GM19099 (cell line): ENCODE results near the gene YLPM1.

Experiments used
- POLR2A ChIP-seq: IDR thresholded peaks from 3 replicates; pipeline ENCODE4 v1.6.1; 2011; ENCODE audit warnings: low read depth; ENCODE audit not compliant: insufficient read length; ENCODE audit errors: extremely low read depth

Gene YLPM1

DNA sequence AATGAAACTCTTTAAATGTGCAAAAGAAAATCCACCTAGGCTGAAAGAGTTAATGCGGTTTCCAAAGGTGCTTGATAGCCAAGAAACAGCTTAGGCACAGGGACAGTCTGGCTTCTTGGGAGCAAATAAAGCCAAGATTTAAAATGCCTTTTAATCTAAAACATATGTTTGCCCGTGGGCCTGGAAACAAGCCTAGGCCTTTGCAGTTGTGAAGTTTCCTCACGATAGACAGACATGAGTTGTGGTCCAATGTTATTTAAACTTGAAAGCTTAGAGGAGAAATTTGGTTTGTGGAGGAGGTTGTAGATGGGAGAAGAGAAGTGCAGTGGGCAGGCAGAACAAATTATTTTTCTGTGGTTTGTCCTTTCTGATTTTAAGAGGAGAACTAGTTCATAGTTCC, 83.1 kb downstream of the YLPM1 start:
- TF ChIP-seq POLR2A: no peak

DNA sequence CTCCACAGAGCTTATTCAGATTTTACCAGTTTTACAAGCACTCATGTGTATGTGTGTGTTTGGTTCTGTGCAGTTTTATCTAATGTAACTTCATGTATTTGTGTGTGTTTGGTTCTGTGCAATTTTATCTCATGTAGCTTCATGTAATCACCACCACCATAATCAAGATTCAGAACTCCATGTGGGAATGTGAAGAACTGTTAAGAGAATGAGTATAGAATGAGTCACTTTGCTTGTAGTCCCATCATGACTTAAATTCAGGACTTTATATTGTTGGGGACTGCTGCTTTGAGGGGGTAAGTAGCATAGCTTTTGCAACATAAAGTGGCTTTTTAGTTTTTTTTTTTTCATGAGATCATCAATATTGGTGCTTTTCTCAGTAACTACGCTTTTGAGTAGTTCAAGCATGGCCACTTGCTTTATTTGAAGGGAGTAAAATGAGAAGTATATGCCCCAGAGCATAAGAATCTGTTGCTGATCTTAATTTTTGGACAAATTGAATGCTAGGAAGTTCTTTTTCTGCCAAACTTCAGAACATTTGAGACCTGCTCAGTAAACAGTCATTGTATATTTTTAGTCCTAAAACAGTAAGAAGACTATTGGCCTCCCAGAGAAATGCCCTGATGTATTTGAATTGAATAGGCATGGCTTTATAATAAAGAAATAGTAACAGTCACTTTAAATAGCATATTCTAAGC, 84.0 kb downstream of the YLPM1 start:
- no peak for TF ChIP-seq POLR2A

DNA sequence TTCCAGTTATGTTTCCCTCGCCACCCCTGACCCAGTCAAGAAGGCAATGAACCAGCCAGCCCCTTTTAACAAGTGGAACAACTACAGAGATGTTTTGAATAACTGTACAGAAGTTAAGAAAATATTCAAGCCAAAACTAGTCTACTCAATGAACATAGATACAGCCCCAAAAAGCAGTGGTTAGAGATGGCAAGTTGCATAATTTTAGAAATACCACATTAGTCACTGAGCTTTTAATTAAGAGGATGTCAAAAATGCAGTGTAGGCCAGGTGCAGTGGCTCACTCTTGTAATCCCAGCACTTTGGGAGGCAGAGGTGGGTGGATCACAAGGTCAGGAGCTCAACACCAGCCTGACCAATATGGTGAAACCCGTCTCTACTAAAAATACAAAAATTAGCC, 85.7 kb downstream of the YLPM1 start:
- TF ChIP-seq POLR2A: no peak

DNA sequence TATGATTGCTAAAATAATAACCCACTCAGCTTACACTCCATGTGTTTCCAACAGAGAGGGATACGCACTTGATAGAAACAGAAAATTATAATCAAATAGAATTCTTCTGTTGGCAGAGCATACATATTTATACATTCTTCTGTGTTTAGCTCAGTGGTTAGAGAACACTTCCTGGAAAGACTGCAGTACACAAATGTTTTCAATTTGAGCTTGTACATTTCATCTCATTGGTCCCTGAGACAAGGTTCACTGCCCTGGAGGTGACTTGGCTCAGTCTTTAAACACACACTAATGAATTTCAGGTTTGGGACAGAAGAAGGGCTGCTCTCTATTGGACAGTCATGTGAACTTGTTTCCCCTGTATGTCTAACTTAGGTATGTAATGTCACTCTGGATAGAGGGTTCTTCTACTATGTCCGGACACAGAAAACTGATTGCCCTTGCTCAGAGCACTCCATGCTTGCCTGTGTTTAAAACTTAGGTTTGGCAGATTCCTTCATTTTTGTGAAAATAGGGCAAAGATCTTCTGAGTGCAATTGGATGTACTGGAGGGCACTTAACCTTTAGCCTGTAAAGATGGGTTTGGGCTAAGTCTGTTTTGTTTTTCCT, 89.9 kb downstream of the YLPM1 start:
- no peak for TF ChIP-seq POLR2A

DNA sequence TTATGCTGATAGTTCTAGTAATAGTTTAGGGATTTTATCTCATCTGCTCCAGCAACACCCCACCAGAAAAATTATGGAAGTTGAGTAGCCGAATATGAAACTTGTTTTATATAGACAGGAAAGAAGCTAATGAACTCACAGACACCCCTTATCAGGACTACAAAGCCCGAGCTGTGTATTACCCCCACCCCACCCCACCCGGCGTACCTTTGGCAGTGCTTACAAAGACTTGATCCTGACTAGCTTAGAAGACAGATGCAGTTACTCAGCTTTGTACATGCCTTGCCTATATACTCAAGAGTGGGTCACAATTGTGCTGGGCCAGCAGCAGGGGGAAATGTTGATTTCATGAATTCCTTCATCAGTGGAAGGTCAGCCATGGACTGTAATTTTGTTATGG, 90.5 kb downstream of the YLPM1 start:
- TF ChIP-seq POLR2A: no peak

DNA sequence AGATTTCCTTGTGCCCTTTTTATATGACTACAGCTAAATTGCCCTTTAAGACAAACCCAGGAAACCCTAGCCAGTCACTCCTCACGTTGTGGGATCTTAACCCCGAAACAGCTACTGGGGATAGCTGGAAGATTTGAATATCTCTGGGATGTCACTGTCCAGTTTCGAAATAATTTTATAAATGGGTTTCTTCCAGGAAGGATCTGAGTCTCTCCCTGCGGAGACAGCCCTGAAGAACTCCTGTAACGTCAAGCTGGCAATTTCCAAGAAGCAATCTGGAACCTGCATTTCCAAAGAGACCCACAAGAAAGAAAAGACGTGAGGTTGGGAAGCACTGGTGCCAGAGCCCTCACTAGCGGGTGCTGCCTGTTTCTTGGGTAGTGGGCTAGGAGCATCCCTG, 91.9 kb downstream of the YLPM1 start:
- TF ChIP-seq POLR2A: no peak

DNA sequence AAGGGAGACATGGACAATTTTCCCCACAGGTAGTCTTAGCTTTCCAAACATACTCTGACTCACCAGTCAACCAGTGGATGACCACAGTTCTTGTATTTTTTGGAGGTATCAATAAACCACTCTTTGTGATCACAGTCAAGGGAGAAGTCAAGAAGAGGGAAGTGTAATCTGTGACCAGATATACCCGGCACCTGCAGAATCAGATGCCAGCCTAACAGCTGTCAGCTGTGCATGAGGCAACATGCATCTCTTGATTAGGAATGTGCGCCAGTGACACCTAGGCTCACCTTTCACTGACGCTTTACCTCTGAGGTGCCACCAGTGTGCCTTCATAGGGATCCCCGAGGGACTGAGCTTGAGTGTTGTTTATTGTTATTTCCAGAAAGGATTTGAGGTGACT, 92.8 kb downstream of the YLPM1 start:
- no peak for TF ChIP-seq POLR2A

DNA sequence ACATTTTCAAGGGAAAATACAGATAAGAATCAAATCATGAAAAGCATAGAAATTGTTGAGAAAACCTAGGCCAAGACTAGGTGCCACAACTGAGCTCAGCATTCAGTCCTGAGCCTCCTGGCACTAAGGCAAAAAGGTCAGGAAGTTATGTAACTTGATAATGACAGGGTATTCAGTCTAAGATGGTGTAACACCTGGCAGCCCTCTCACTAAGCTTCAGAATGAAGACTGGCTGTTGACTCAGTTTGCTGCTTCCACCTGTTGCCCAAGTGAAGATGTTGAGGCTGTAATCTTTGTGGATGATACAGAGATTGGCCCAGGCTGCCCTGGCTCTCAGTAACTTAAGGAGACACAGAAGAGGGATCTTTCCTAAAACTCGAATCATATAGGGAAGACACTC, 93.2 kb downstream of the YLPM1 start:
- TF ChIP-seq POLR2A: no peak

DNA sequence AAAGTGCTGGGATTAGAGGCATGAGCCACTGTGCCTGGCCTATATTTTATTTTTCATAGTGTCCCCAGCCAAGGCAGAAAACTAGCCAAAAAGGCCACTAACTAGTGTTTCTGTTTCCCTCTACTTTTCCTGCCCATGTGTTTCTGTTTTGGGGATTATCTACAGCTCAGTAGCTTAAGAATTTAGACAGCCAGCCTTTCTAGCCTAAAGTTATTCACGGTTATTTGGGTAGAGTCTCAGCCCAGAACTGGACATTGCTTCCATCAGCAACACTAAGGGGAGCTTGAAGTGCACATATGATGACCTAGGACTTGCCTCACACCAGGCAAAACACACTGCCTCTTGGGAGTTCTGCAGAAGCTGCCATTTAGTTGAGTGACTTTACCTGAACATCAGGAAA, 94.9 kb downstream of the YLPM1 start:
- TF ChIP-seq POLR2A: no peak

DNA sequence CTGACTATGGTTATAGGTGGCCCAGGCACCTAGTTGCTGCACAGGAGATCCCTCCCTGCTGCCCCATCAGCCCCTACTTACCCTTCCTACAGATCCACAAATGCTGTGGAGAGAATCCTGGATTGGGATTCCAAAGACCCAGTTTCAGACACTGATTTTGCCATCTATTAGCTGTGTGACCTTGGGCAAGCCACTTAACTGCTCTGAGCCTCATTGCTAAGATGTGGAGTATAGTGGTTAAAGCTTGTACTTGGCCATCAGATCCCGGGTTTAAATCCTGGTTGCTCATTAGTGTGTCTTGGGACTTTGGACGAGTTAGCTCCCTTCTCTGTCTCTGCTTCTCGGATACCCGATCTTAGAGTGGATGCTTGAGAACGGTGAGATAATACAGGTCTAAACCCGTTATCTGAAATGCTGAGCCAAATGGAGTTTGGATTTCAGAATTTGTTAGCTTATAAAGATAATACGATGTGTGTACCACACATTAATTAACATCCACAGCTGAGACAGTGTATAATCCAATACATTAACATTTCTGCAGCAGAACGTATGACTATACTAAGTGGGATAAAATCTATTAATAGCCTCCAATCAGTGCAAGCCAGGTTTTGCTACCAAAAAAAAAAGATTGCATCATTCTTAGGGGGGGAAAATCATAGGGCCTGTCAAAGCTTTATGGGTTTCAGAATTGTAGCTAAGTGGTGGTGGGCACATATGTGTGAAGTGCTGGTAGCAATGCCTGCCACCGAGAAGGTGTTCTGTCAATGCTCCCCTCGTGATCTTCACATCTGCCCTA, 96.8 kb downstream of the YLPM1 start:
- no peak for TF ChIP-seq POLR2A

DNA sequence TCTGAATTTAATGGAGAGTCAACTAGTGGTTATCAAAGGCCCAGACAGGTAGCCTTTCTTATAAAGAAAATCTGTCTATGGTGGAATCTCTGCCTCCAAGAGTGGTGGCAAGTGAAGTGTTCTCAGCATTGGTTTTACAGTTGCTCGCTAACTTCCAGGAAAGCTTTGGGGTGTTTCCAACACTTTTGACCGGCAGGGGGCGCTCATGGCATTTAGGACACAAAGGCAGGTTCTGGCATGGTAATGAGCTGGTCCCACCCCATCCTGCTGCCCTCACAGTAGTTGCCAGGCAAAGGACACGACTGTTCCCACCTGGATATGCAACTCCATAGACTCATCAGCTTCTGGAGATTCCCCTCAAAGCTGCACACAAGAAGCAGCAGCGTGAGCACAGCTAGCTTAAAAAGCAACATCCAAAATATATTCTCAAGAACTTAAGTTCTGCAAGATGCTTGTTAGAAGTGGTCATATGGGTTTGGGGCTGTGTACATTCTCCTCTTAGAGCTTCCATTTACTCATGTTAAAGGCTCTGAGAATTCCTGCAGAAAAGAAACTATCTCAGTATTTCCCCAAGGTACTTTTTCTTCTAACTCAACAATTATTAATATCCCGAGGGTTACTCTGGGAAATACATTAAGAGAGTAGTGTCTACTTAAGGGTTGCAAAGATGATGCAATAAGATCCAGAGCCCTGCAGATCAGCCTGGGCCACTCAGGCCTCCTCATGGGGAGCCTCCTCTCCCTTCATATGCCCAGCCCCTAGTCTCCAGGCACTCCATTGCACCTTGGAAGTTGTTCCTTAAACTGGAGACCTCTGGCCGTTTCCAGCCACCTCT, 98.0 kb downstream of the YLPM1 start:
- TF ChIP-seq POLR2A: no peak

DNA sequence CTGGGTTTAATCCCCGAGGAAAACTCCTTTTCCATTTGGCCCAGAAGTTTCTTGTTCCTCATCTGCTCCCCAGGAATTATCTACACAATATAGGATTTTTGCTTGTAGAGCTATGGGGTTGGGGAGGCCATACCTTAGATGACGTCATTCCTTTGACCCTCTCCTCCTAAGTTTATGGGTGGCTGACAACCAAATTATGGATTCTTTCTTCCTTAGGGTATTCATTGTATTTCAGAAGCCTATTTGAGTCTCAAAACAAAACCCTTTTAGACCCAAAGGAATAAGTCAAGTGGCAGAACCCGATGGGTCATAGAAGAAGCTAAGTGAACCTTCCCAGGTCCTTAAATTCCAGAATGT, 98.6 kb downstream of the YLPM1 start:
- no peak for TF ChIP-seq POLR2A

DNA sequence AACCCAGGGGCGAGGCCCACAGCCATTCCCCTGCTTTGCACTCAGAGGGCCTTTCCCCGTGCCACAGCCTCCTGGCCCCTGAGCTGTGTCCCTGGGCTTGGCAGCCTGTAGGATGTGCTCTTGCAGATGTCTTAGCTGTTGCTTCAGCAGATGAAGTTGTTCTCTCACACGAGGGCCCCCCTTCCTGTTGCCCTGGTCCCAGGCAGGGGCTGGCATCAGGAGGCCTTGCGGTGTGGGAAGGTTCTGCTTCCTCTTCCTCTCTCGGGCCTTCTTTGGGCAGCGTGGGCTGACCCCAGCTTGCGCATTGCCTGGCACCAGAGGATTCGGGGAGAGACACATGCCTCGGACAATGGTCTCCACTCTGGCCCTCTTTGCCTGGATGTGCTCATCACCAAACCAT, 100.2 kb downstream of the YLPM1 start:
- no peak for TF ChIP-seq POLR2A

DNA sequence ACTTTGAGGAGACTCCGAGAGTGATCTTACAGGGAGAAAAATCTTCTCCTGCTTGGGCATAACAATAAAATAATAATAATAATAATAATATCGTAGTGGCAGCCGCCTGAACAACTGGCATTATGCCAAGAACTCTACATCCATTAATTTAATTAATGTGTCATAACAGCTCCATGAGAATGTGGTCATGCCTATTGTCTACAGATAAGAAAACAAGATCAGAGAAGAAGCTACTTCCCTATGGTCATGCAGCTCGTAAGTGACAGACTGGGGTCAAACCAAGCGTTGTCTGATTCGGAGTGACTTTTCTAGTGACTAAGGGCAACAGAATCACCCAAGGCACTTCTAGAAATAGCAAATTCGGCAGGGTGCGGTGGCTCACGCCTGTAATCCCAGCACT, 101.1 kb downstream of the YLPM1 start:
- TF ChIP-seq POLR2A: no peak

DNA sequence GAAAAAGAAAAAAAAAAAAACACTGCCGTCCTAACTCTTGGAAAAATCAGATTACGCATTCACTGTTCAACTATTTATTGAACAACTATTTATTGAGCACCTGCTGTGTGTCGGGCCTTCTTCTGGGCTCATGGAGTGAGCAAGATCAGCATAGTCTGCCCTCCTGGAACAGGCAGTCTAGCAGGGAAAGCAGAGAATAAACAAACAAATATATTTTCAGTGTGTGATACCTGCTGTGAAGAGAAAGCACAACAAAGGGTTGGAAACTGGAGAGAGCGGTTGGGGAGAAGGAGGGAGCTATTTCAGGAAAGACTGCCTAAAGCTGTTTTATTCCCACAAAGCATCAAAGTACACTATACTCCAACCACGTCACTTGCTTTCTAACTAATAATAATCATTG, 102.0 kb downstream of the YLPM1 start:
- TF ChIP-seq POLR2A: no peak
